Neural cell (in vitro differentiated cells): Measurements from ENCODE around the gene PPP1R12C. TPM values are rescaled to one million over a fixed set of nuclear protein-coding genes. Genes with fewer than 3 reads are reported as not detected.

Experiments used
- H2AFZ ChIP-seq: fragments of 200-600, 300-800 bp; sonication (generic), shearing (Covaris generic); 2 replicates; pipeline ENCODE4 v1.6.0; 2014; ENCODE audit warnings: low read depth, mild to moderate bottlenecking, antibody characterized with exemption, low read length, moderate library complexity
- H3F3A ChIP-seq: fragments of 200-600 bp; shearing (Covaris generic); 2 replicates; pipeline ENCODE4 v1.6.1; 2016; ENCODE audit warnings: mild to moderate bottlenecking, moderate library complexity, mixed read lengths, antibody characterized with exemption, low read length; ENCODE audit not compliant: insufficient read depth, poor library complexity, severe bottlenecking
- H3K27ac ChIP-seq: fragments of 200-600, 300-800 bp; sonication (generic), shearing (Covaris generic); 2 replicates; pipeline ENCODE4 v1.5.1; 2014; ENCODE audit warnings: mild to moderate bottlenecking, low read length, moderate library complexity
- H3K27me3 ChIP-seq: fragments of 300-800, 200-600 bp; sonication (generic), shearing (Covaris generic); 2 replicates; pipeline ENCODE4 v1.6.0; 2014; ENCODE audit warnings: mild to moderate bottlenecking, low read depth, low read length, moderate library complexity; ENCODE audit not compliant: insufficient read depth
- H3K36me3 ChIP-seq: fragments of 300-800, 200-600 bp; sonication (generic), shearing (Covaris generic); 2 replicates; pipeline ENCODE4 v1.5.1; 2014; ENCODE audit warnings: mild to moderate bottlenecking, antibody characterized with exemption, low read length, moderate library complexity; ENCODE audit not compliant: insufficient read depth
- H3K4me2 ChIP-seq: fragments of 300-800, 200-600 bp; sonication (generic), shearing (Covaris generic); 2 replicates; pipeline ENCODE4 v1.6.0; 2014; ENCODE audit warnings: mild to moderate bottlenecking, low read length
- H3K4me3 ChIP-seq: fragments of 300-800, 200-600 bp; sonication (generic), shearing (Covaris generic); 2 replicates; pipeline ENCODE4 v1.5.1; 2014; ENCODE audit warnings: mild to moderate bottlenecking, low read length, moderate library complexity
- H3K79me2 ChIP-seq: fragments of 200-600 bp; shearing (Covaris generic); replicated peaks from 2 replicates; pipeline ENCODE4 v1.6.0; 2014; ENCODE audit warnings: mild to moderate bottlenecking, low read length, moderate library complexity; ENCODE audit not compliant: insufficient read depth
- H3K9ac ChIP-seq: fragments of 300-800, 200-600 bp; sonication (generic), shearing (Covaris generic); 2 replicates; pipeline ENCODE4 v1.6.1; 2016; ENCODE audit warnings: mild to moderate bottlenecking, low read length, mixed read lengths
- H3K9me2 ChIP-seq: fragments of 200-600 bp; shearing (Covaris generic); 2 replicates; pipeline ENCODE4 v1.6.1; 2016; ENCODE audit warnings: mild to moderate bottlenecking, low read length, mixed read lengths; ENCODE audit not compliant: insufficient read depth
- H3K9me3 ChIP-seq: fragments of 200-600, 300-800 bp; sonication (generic), shearing (Covaris generic); 2 replicates; pipeline ENCODE4 v1.6.1; 2016; ENCODE audit warnings: mild to moderate bottlenecking, mixed run types, low read length, moderate library complexity, mixed read lengths
- H4K20me1 ChIP-seq: fragments of 200-600 bp; shearing (Covaris generic); 2 replicates; pipeline ENCODE4 v1.6.1; 2016; ENCODE audit warnings: mild to moderate bottlenecking, mixed run types; ENCODE audit not compliant: insufficient read depth
- EP300 ChIP-seq: fragments of 450-650 bp; conservative IDR thresholded peaks from 2 replicates; pipeline ENCODE4 v1.6.1; 2014; ENCODE audit warnings: antibody characterized with exemption, mild to moderate bottlenecking, moderate library complexity; ENCODE audit not compliant: poor library complexity, severe bottlenecking
- EZH2 ChIP-seq: fragments of 200-600, 300-800 bp; shearing (Covaris generic), sonication (generic); IDR thresholded peaks from 2 replicates; pipeline ENCODE4 v1.6.1; 2014; ENCODE audit warnings: antibody characterized with exemption, low read length, borderline replicate concordance, mild to moderate bottlenecking; ENCODE audit not compliant: insufficient read depth, poor library complexity, severe bottlenecking
- MXI1 ChIP-seq: fragments of 450-650 bp; conservative IDR thresholded peaks from 2 replicates; pipeline ENCODE4 v1.6.1; 2014; ENCODE audit warnings: antibody characterized with exemption, mild to moderate bottlenecking; ENCODE audit not compliant: poor library complexity, severe bottlenecking
- POLR2AphosphoS5 ChIP-seq: IDR thresholded peaks from 2 replicates; pipeline ENCODE4 v1.6.1; 2012
- RAD21 ChIP-seq: fragments of 450-650 bp; conservative IDR thresholded peaks from 2 replicates; pipeline ENCODE4 v1.6.1; 2014; ENCODE audit warnings: antibody characterized with exemption, mild to moderate bottlenecking, moderate library complexity
- REST ChIP-seq: IDR thresholded peaks from 2 replicates; pipeline ENCODE4 v1.6.1; 2012; ENCODE audit warnings: borderline replicate concordance
- SMC3 ChIP-seq: fragments of 450-650 bp; conservative IDR thresholded peaks from 2 replicates; pipeline ENCODE4 v1.6.1; 2014; ENCODE audit warnings: antibody characterized with exemption, mild to moderate bottlenecking, moderate library complexity; ENCODE audit not compliant: poor library complexity
- TAF1 ChIP-seq: IDR thresholded peaks from 2 replicates; pipeline ENCODE4 v1.6.1; 2012; ENCODE audit warnings: low read depth
- polyA plus RNA-seq: library from polyadenylated mRNA; depleted of rRNA; stranded (reverse); fragments of >200 nt; gene quantifications from 2 replicates; pipeline ENCODE4 v1.2.3, GENCODE V29; 2014
- TF ChIP-seq, protein P1 (sequence below): fragments of 450-650 bp; IDR thresholded peaks from 2 replicates; pipeline ENCODE4 v1.5.1; 2014; ENCODE audit warnings: antibody characterized with exemption, mild to moderate bottlenecking, moderate library complexity; ENCODE audit not compliant: poor library complexity, severe bottlenecking

PPP1R12C gene
- polyA plus RNA-seq, 1 donor from 2014 or later, result 109 TPM

- Histone ChIP-seq H3K4me2 (no peak overlapping the region), H3K27me3 (peaks cover 21% of the 10 kb centered on the region), H3K9ac (no peak overlapping the region), H3K27ac (no peak overlapping the region), H2AFZ (no peak overlapping the region), H3K36me3 (no peaks in the 10 kb centered on the region), H3K9me3 (no peaks in the 10 kb centered on the region), H3F3A (no peaks in the 10 kb centered on the region), H3K9me2 (no peaks in the 10 kb centered on the region), H3K79me2 (no peaks in the 10 kb centered on the region), H3K4me3 (no peak overlapping the region), H4K20me1 (no peaks in the 10 kb centered on the region)
- TF ChIP-seq EZH2 (no peak), TAF1 (no peak), EP300 (no peak), POLR2AphosphoS5 (no peak), MXI1 (no peak), RAD21 (no peak), REST (no peak), SMC3 (no peak)
- TF ChIP-seq, protein P1, sequence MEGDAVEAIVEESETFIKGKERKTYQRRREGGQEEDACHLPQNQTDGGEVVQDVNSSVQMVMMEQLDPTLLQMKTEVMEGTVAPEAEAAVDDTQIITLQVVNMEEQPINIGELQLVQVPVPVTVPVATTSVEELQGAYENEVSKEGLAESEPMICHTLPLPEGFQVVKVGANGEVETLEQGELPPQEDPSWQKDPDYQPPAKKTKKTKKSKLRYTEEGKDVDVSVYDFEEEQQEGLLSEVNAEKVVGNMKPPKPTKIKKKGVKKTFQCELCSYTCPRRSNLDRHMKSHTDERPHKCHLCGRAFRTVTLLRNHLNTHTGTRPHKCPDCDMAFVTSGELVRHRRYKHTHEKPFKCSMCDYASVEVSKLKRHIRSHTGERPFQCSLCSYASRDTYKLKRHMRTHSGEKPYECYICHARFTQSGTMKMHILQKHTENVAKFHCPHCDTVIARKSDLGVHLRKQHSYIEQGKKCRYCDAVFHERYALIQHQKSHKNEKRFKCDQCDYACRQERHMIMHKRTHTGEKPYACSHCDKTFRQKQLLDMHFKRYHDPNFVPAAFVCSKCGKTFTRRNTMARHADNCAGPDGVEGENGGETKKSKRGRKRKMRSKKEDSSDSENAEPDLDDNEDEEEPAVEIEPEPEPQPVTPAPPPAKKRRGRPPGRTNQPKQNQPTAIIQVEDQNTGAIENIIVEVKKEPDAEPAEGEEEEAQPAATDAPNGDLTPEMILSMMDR, result no peak
Observed at GRCh38 chr19:55158848-55159749, 41.7 kb upstream of the PPP1R12C start.

GRCh38 chr19:55158423-55158822 lies 41.0 kb upstream of the PPP1R12C start:
- Histone ChIP-seq H3K36me3 (no peaks in the 10 kb centered on the region), H4K20me1 (no peaks in the 10 kb centered on the region), H3K27me3 (peaks cover 21% of the 10 kb centered on the region), H3F3A (no peaks in the 10 kb centered on the region), H3K4me3 (no peak overlapping the region), H3K4me2 (no peak overlapping the region), H3K9me3 (no peaks in the 10 kb centered on the region), H3K9me2 (no peaks in the 10 kb centered on the region), H3K79me2 (no peaks in the 10 kb centered on the region), H3K9ac (no peak overlapping the region), H2AFZ (no peak overlapping the region), H3K27ac (no peak overlapping the region)
- TF ChIP-seq EP300 (no peak), TAF1 (no peak), REST (no peak)
